Common myeloid progenitor, CD34-positive (primary cell): ENCODE measurements around the gene TMEM208.

Source experiments
- CTCF ChIA-PET: fragments of 350-600 bp; sonication (Branson Sonifier 250); formaldehyde crosslinking; loops from one replicate; lab custom pipeline; 2021; ENCODE audit warnings: antibody characterized with exemption; lab: Charles Lee
- POLR2A ChIA-PET: fragments of 350-600 bp; sonication (Branson Sonifier 250); formaldehyde crosslinking; loops from one replicate; lab custom pipeline; 2021; ENCODE audit warnings: antibody characterized with exemption; lab: Charles Lee
- DNase-seq, 3 donors: peaks; one replicate each; pipeline versions ENCODE4 v3.0.0 to v3.0.0-alpha.2; 2013
- H3K27ac ChIP-seq, 2 experiments: 1 replicate in 1 of 2; 2 replicates in 1 of 2; pipeline ENCODE4 v1.7.0; 2013; ENCODE audit warnings: inconsistent platforms in 2 of 2, low read length in 2 of 2, mild to moderate bottlenecking in 2 of 2, low read depth in 1 of 2, moderate library complexity in 1 of 2; ENCODE audit not compliant: severe bottlenecking in 2 of 2, insufficient read depth in 1 of 2, poor library complexity in 1 of 2
- H3K27me3 ChIP-seq, 5 experiments: replicated peaks in 2 of 5; 1 replicate in 3 of 5; 2 replicates in 2 of 5; pipeline versions ENCODE4 v1.6.1 to v1.7.0; 2013; ENCODE audit warnings: low read length in 4 of 5, mild to moderate bottlenecking in 2 of 5, moderate library complexity in 2 of 5, inconsistent platforms in 1 of 5; ENCODE audit not compliant: insufficient read depth in 5 of 5, control insufficient read depth in 4 of 5
- H3K36me3 ChIP-seq, 4 experiments: 1 replicate in 2 of 4; 2 replicates in 2 of 4; pipeline versions ENCODE4 v1.6.1 to v1.7.0; 2013; ENCODE audit warnings: low read length in 3 of 4, control low read depth in 1 of 4, mild to moderate bottlenecking in 1 of 4; ENCODE audit not compliant: control insufficient read depth in 4 of 4, insufficient read depth in 4 of 4
- H3K4me1 ChIP-seq, 4 experiments: 1 replicate in 3 of 4; 2 replicates in 1 of 4; pipeline versions ENCODE4 v1.6.1 to v1.7.1; 2013; ENCODE audit warnings: low read length in 3 of 4, mild to moderate bottlenecking in 3 of 4, control low read depth in 1 of 4, inconsistent platforms in 1 of 4, moderate library complexity in 1 of 4; ENCODE audit not compliant: control insufficient read depth in 4 of 4, insufficient read depth in 4 of 4; ENCODE audit errors: control extremely low read depth in 1 of 4
- H3K4me3 ChIP-seq, 7 experiments: 1 replicate in 4 of 7; 2 replicates in 3 of 7; pipeline versions ENCODE4 v1.5.1 to v1.7.0; 2013; ENCODE audit warnings: mild to moderate bottlenecking in 7 of 7, low read length in 6 of 7, moderate library complexity in 6 of 7, inconsistent platforms in 2 of 7, low read depth in 2 of 7, control low read depth in 1 of 7; ENCODE audit not compliant: insufficient read depth in 4 of 7, control insufficient read depth in 1 of 7; ENCODE audit errors: extremely low read depth in 1 of 7
- H3K9me3 ChIP-seq, 5 experiments: 1 replicate in 4 of 5; 2 replicates in 1 of 5; pipeline versions ENCODE4 v1.6.1 to v1.7.1; 2013; ENCODE audit warnings: low read length in 4 of 5, mild to moderate bottlenecking in 2 of 5, inconsistent platforms in 1 of 5, low read depth in 1 of 5, moderate library complexity in 1 of 5; ENCODE audit not compliant: control insufficient read depth in 4 of 5, insufficient read depth in 2 of 5; ENCODE audit errors: control extremely low read depth in 1 of 5
- WGBS: methylation state at CpG from one replicate; pipeline ENCODE4 v1.1.5; 2013; ENCODE audit not compliant: insufficient coverage; 5-methylcytosine and 5-hydroxymethylcytosine counted together

The TMEM208 gene

DNA sequence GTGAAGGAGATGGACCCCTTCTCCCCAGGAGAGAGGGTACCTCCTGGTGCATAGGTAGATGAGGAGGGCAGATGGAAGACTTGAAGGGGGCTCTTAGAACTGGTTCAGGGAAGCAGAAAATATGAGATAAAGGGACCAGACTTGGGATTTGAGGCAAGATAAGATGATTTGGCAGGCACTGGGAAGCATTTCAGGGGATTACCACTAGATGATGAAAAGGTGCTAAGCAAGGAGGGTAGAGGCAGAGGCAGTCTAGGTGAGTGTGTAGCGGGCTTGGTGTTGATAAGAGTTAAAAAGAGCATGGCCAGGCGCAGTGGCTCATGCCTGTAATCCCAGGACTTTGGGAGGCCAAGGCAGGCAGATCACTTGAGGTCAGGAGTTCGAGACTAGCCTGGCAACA is 36.3 kb downstream of the TMEM208 start:
- Histone ChIP-seq H3K36me3 (no peaks in the 10 kb centered on the region), H3K27ac (no peak overlapping the region), H3K4me3 (no peak overlapping the region), H3K4me1 (peaks cover 0 to 3% (median 0%) of the 10 kb centered on the region in 4 experiments), H3K27me3 (peaks cover 0 to 3% (median 0%) of the 10 kb centered on the region in 5 experiments), H3K9me3 (no peaks in the 10 kb centered on the region)
- CTCF ChIA-PET = interaction anchor here (1.1 to 3.1 kb wide), 8 partner anchors 11 to 165 kb away, joined by 3 to 9 read pairs (median 5); partner anchors contain the start of genes FHOD1 and SLC9A5
- no peak for DNase-seq
- WGBS = 97% methylated on average over 3 of the region's 3 CpGs
- POLR2A ChIA-PET = no interaction called here

GRCh38 chr16:67264277-67264676 is 37.3 kb downstream of the TMEM208 start:
- POLR2A ChIA-PET = interaction anchor here (0.5 kb wide), 1 partner anchor 16 kb away, joined by 3 read pairs; no protein-coding TSS in a partner anchor
- WGBS = 94% methylated on average over 9 of the region's 9 CpGs
- CTCF ChIA-PET = interaction anchor here (0.7 to 3.1 kb wide), 11 partner anchors 9 to 164 kb away, joined by 3 to 9 read pairs (median 5); partner anchors contain the start of genes FHOD1 and SLC9A5

DNA sequence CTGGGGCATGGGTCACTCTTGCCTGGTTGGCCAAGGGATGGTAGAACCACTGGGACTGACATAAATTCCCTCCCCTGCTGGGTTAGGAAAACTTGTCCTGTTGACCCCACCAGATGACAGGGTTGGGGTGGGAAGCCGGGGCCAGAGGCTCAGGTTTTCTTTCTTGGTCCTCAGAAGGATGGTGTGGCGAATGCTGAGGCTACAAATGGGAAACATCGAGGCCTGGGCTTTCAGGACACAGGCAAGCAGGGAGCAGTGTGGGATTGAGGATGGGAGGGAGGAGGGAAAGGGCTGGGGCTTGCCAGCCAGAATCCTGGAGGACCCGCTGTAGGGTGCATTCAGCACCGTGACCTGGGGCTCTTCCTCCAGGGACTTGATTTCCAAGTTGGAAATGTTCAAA is 37.9 kb downstream of the TMEM208 start:
- CTCF ChIA-PET = interaction anchor here (0.7 to 3.1 kb wide), 10 partner anchors 10 to 199 kb away, joined by 3 to 9 read pairs (median 5); partner anchors contain the start of genes FHOD1 and SLC9A5
- POLR2A ChIA-PET = no interaction called here
- WGBS = 98% methylated on average over 5 of the region's 5 CpGs

More at GRCh38 chr16:67264277-67264676, 37.3 kb downstream of the TMEM208 start:
- H3K36me3 ChIP-seq = no peaks in the 10 kb centered on the region
- DNase-seq = peak in 1 of 3 donors; percentile 28
- H3K9me3 ChIP-seq = no peaks in the 10 kb centered on the region
- H3K27ac ChIP-seq = no peak overlapping the region
- H3K4me1 ChIP-seq = peaks cover 0 to 3% (median 0%) of the 10 kb centered on the region in 4 experiments
- H3K4me3 ChIP-seq = no peak overlapping the region
- peaks cover 0 to 3% (median 0%) of the 10 kb centered on the region in 5 experiments for H3K27me3 ChIP-seq

DNA sequence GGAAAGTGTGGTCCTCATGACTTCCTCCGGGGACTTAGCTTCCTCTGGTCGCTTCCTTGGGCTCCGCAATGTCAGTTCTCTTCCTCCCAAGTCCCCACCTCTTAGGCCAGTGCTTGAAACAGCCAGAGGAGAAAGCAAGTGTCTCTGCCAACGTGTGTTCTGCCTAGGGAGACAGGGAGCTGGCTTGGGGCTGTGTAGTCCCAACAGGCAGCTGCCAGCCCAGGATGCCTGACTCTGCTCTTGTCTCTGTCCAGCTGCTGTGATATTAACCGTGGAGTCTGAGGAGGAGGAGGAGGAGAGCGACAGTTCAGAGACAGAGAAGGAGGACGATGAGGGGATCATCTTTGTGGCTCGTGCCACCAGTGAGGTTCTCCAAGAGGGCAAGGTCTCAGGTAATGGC is 38.9 kb downstream of the TMEM208 start:
- CTCF ChIA-PET = interaction anchor here (1.0 to 3.1 kb wide), 11 partner anchors 10 to 198 kb away, joined by 3 to 9 read pairs (median 5); partner anchors contain the start of gene FHOD1
- no peaks in the 10 kb centered on the region for H3K36me3 ChIP-seq
- POLR2A ChIA-PET = no interaction called here
- H3K27me3 ChIP-seq = peaks cover 0 to 3% (median 0%) of the 10 kb centered on the region in 5 experiments
- peaks cover 0 to 5% (median 0%) of the 10 kb centered on the region in 4 experiments for H3K4me1 ChIP-seq
- H3K4me3 ChIP-seq = no peak overlapping the region
- WGBS = 73% methylated on average over 6 of the region's 8 CpGs
- no peak overlapping the region for H3K27ac ChIP-seq
- no peak for DNase-seq
- H3K9me3 ChIP-seq = no peaks in the 10 kb centered on the region

More for the DNA sequence above, 37.9 kb downstream of the TMEM208 start:
- Histone ChIP-seq H3K27ac (no peak overlapping the region), H3K9me3 (no peaks in the 10 kb centered on the region), H3K27me3 (peaks cover 0 to 3% (median 0%) of the 10 kb centered on the region in 5 experiments), H3K36me3 (no peaks in the 10 kb centered on the region), H3K4me1 (peaks cover 0 to 6% (median 0%) of the 10 kb centered on the region in 4 experiments), H3K4me3 (no peak overlapping the region)
- DNase-seq = no peak

GRCh38 chr16:67268136-67268579 is 41.2 kb downstream of the TMEM208 start:
- Histone ChIP-seq H3K27me3 (peaks cover 0 to 3% (median 0%) of the 10 kb centered on the region in 5 experiments), H3K9me3 (no peaks in the 10 kb centered on the region), H3K4me1 (peaks cover 0 to 3% (median 0%) of the 10 kb centered on the region in 4 experiments), H3K27ac (no peak overlapping the region), H3K4me3 (no peak overlapping the region), H3K36me3 (no peaks in the 10 kb centered on the region)
- POLR2A ChIA-PET = interaction anchor here (0.6 kb wide), 1 partner anchor 144 kb away, joined by 5 read pairs; no protein-coding TSS in a partner anchor
- peak; percentile 40 to 65 (median 53) for DNase-seq
- CTCF ChIA-PET = interaction anchor here (0.7 to 2.1 kb wide), 3 partner anchors 9 to 107 kb away, joined by 3 to 5 read pairs (median 3); no protein-coding TSS in a partner anchor
- 60% methylated on average over 1 of the region's 5 CpGs for WGBS

- H3K27me3 ChIP-seq = no peaks in the 10 kb centered on the region
- no peaks in the 10 kb centered on the region for H3K36me3 ChIP-seq
- no peaks in the 10 kb centered on the region for H3K9me3 ChIP-seq
- H3K27ac ChIP-seq = no peak overlapping the region
- peaks cover 0 to 3% (median 0%) of the 10 kb centered on the region in 4 experiments for H3K4me1 ChIP-seq
- DNase-seq = no peak
- POLR2A ChIA-PET = no interaction called here
- no peak overlapping the region for H3K4me3 ChIP-seq
- CTCF ChIA-PET = interaction anchor here (0.6 to 2.1 kb wide), 7 partner anchors 9 to 147 kb away, joined by 3 to 8 read pairs (median 3); partner anchors contain the start of gene ZDHHC1
- 52% methylated on average over 3 of the region's 5 CpGs for WGBS
Measured at GRCh38 chr16:67269766-67270165, 42.8 kb downstream of the TMEM208 start.

DNA sequence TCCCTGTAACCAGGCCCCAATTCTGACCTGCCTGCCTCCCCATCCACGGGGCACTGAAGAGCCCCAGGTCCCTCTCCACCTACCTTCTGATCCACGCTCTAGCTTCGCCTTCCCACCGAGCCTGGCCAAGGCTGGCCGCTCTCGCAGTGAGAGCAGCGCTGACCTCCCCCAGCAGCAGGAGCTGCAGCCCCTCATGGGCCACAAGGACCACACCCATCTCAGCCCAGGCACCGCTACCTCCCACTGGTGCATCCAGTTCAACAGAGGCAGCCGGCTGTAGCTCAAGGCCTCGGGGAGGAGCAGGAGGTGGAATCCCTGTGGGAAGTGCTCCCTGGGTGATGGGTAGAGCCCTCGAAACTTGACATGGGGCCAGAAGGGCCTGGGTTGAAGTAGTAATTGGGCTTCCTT is 44.0 kb downstream of the TMEM208 start:
- CTCF ChIA-PET = interaction anchor here (1.8 kb wide), 1 partner anchor 18 kb away, joined by 3 read pairs; no protein-coding TSS in a partner anchor
- peaks cover 0 to 3% (median 0%) of the 10 kb centered on the region in 4 experiments for H3K4me1 ChIP-seq
- no peak for DNase-seq
- WGBS = 100% methylated on average over 4 of the region's 11 CpGs
- H3K27me3 ChIP-seq = no peaks in the 10 kb centered on the region
- POLR2A ChIA-PET = interaction anchor here (0.6 kb wide), 1 partner anchor 42 kb away, joined by 4 read pairs; no protein-coding TSS in a partner anchor
- no peak overlapping the region for H3K27ac ChIP-seq
- peaks cover 0 to 1% (median 0%) of the 10 kb centered on the region in 4 experiments for H3K36me3 ChIP-seq
- no peaks in the 10 kb centered on the region for H3K9me3 ChIP-seq
- H3K4me3 ChIP-seq = no peak overlapping the region
